ENCODE results near the gene PIK3IP1. TPM values are rescaled to one million over a fixed set of nuclear protein-coding genes. Genes with fewer than 3 reads are reported as not detected.
A peak's percentile ranks its signal among the peaks of the same experiment; 100 is the strongest.

PIK3IP1 gene
- total and polyA plus RNA-seq, 9 of the 15 experiments (the other 6 are each of a cell fraction or from before 2014, with no cell fraction given), result 0.11 to 1.3 (median 0.77) TPM

DNA sequence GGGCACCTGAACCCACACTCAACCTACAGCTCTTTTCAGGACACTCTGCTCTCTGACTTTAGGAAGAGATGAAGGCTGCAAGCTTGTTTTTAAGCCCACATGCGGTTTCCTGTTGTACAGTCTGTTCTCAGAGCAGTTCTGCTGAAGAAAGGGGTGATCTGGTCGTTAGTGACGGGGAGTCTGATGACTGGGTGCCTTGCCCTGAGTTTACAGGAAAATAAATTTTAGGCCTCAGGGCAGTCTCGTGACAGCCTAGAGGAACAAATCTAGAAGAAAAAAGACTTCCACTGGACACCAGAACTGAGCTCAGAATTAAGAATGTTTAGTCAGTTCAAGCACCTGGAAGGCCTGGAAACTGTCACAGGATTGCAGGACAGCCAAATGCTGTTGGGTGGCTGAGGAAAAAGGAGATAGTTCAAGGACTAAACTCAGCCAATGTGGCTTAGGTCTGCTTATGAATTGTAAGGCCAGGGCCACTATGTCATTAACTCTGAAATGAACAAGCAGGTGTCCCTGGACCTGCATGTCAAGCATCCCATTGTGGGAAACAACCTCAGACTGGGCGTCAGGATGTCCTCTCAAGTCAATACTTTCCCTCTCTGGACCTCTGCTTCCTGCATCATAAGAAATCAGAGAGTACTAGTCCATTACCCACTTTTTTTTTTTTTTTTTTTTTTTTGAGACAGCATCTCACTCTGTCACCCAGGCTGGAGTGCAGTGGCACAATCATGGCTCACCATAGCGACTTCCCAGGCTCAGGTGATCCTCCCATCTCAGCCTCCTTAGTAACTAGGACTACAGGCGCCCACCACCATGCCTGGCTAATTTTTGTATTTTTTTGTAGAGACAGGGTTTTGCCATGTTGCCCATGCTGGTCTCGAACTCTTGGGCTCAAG, 5.7 kb downstream of the PIK3IP1 start (continued):
- no peak for TF ChIP-seq BRD9 (IDR thresholded peaks at IDR 0.05; ENCODE audit: low read depth, partially characterized antibody)
- TF ChIP-seq ZC3H8 (IDR thresholded peaks at IDR 0.05), result no peak
- no peak for TF ChIP-seq POLR3A (IDR thresholded peaks at IDR 0.05; ENCODE audit: borderline replicate concordance, extremely low read depth, insufficient read depth, insufficient read length)
- no peak for TF ChIP-seq GABPA (tag; conservative IDR thresholded peaks at IDR 0.05; ENCODE audit: low read depth)
- no peak for TF ChIP-seq TARDBP (IDR thresholded peaks at IDR 0.05)

DNA sequence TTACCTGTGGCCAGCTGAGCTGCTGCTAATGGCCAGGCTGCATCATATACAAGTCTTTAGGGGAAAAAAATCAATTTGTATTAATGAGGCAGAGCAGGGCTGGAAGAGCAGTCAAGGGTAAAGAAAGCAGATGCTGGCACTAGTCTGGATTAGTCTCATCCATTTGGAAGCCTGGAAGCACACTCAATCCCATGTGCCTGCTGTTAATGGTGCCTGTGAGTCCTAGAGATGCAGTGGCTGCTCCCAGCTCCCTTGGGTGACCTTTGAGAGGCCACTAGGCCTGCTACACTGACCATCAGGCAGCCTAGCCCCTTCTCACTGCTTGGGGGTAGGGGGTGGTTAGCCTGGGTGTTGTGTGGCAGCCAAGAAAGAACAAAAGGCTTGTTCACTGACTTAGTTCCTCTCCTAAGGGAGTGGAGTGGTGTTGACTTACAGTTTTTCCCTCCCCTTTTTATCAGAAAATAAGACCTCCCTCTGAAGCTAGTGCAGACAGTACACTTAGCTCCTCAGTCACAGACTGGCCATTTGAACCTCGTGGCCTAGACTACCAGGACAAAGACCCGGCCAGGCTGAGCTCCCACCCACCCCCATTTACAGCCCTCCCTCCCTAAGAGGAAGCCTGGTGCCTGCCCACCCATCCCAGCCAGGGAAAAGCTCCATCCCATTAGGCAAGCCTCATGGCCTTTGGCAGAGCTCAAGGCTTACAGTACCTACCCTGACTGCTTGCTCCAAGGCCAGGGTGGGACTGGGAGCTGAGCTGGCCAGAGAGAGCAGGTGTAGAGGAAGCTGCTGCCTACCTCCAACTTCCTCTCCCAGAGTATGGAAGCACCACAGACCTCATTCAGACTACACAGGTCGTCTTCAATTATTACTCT, 7.8 kb downstream of the PIK3IP1 start:
- Histone ChIP-seq H3K79me2 (ENCODE audit: control insufficient read depth, insufficient read depth, low read length) (no peaks in the 10 kb centered on the region), H3K9me3 (replicated peaks; ENCODE audit: control insufficient read depth, insufficient read depth, low read depth, low read length) (no peaks in the 10 kb centered on the region), H3K4me1 (replicated peaks in 1 of 2; ENCODE audit: control insufficient read depth in 2 of 2, insufficient read depth in 2 of 2, low read length in 2 of 2) (peaks cover 3 to 4% of the 10 kb centered on the region in 2 experiments; a peak in 4 of 5 replicates), H2AFZ (ENCODE audit: low read depth, low read length) (no peak overlapping the region; the same call in 1 of the 2 replicates), H3K36me3 (ENCODE audit: control insufficient read depth, insufficient read depth, low read length) (no peaks in the 10 kb centered on the region), H3K9ac (ENCODE audit: insufficient read depth in 1 of 2, low read depth in 2 of 2, low read length in 2 of 2) (peak overlapping the region in 1 of 2 experiments; percentile 81; a peak in 1 of 4 replicates), H3K4me3 (no peak overlapping the region), H3K4me2 (ENCODE audit: insufficient read depth, low read length) (no peak overlapping the region), H4K20me1 (replicated peaks; ENCODE audit: control insufficient read depth, insufficient read depth, low read length) (no peaks in the 10 kb centered on the region), H3K9me1 (ENCODE audit: control insufficient read depth, insufficient read depth, low read length) (no peaks in the 10 kb centered on the region), H3K27me3 (ENCODE audit: control insufficient read depth in 2 of 2, insufficient read depth in 2 of 2, low read length in 2 of 2) (no peaks in the 10 kb centered on the region), H3K27ac (ENCODE audit: extremely low read depth, low read depth, low read length) (no peak overlapping the region; the same call in 2 of the 3 replicates)
- ATAC-seq (peak; percentile 47), FAIRE-seq (no peak), DNase-seq (ENCODE audit: extremely low read depth in 1 of 4, low spot score in 3 of 4) (no peak)
- in situ Hi-C loops (cut with MboI), result no loop called here
- intact Hi-C loops (cut with micrococcal nuclease), result no loop called here
- ChIA-PET CTCF (ENCODE audit: low intra/inter-chr PET ratio) (no interaction called here), POLR2A (interaction anchor here (0.7 to 1.8 kb wide), 6 partner anchors 9 to 143 kb away, joined by 3 to 5 read pairs (median 4); no protein-coding TSS in a partner anchor)
- WGBS (ENCODE audit: insufficient coverage, low coverage, missing lambda C conversion rate), result 15% methylated on average over 3 of the region's 3 CpGs
- BruUV-seq (replicated peaks), result no TSS peak
- TF ChIP-seq ZNF57 (CRISPR knock-in tag; IDR thresholded peaks at IDR 0.05), result no peak
- no peak for TF ChIP-seq FUS (optimal IDR thresholded peaks at IDR 0.05; ENCODE audit: low read depth, low read length)
- no peak for TF ChIP-seq ZNF24 (IDR thresholded peaks at IDR 0.05)
- TF ChIP-seq, protein P1, sequence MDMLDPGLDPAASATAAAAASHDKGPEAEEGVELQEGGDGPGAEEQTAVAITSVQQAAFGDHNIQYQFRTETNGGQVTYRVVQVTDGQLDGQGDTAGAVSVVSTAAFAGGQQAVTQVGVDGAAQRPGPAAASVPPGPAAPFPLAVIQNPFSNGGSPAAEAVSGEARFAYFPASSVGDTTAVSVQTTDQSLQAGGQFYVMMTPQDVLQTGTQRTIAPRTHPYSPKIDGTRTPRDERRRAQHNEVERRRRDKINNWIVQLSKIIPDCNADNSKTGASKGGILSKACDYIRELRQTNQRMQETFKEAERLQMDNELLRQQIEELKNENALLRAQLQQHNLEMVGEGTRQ (CRISPR knock-in tag; IDR thresholded peaks at IDR 0.05), result no peak
- TF ChIP-seq, protein P2, sequence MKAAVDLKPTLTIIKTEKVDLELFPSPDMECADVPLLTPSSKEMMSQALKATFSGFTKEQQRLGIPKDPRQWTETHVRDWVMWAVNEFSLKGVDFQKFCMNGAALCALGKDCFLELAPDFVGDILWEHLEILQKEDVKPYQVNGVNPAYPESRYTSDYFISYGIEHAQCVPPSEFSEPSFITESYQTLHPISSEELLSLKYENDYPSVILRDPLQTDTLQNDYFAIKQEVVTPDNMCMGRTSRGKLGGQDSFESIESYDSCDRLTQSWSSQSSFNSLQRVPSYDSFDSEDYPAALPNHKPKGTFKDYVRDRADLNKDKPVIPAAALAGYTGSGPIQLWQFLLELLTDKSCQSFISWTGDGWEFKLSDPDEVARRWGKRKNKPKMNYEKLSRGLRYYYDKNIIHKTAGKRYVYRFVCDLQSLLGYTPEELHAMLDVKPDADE (conservative IDR thresholded peaks at IDR 0.05; ENCODE audit: control insufficient read depth, low read depth, low read length), result no peak
- TF ChIP-seq ZNF143 (CRISPR knock-in tag; IDR thresholded peaks at IDR 0.05), result no peak
- TF ChIP-seq, protein P3, sequence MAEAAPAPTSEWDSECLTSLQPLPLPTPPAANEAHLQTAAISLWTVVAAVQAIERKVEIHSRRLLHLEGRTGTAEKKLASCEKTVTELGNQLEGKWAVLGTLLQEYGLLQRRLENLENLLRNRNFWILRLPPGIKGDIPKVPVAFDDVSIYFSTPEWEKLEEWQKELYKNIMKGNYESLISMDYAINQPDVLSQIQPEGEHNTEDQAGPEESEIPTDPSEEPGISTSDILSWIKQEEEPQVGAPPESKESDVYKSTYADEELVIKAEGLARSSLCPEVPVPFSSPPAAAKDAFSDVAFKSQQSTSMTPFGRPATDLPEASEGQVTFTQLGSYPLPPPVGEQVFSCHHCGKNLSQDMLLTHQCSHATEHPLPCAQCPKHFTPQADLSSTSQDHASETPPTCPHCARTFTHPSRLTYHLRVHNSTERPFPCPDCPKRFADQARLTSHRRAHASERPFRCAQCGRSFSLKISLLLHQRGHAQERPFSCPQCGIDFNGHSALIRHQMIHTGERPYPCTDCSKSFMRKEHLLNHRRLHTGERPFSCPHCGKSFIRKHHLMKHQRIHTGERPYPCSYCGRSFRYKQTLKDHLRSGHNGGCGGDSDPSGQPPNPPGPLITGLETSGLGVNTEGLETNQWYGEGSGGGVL (CRISPR knock-in tag; IDR thresholded peaks at IDR 0.05), result no peak
- TF ChIP-seq CBFA2T2 (conservative IDR thresholded peaks at IDR 0.05), result no peak
- TF ChIP-seq ZNF3 (CRISPR knock-in tag; IDR thresholded peaks at IDR 0.05), result no peak
- no peak for TF ChIP-seq MTA3 (IDR thresholded peaks at IDR 0.05; ENCODE audit: borderline replicate concordance)
- TF ChIP-seq ELF2 (CRISPR knock-in tag; IDR thresholded peaks at IDR 0.05), result no peak
